Muscle layer of colon (tissue), 2 donors: ENCODE measurements around the gene POTEB.
"Not testable (repeated sequence)": the region's sequence is repeated elsewhere in the genome, so short reads cannot be mapped to it uniquely, and the experiment has no call there.

ENCODE experiments used
- H3K27ac ChIP-seq: one replicate; pipeline ENCODE4 v1.7.0; 2013; ENCODE audit warnings: low read depth, mild to moderate bottlenecking, low read length, moderate library complexity
- H3K27me3 ChIP-seq, 2 donors: one replicate each; pipeline ENCODE4 v1.7.0; 2013; ENCODE audit warnings: low read length in 2 of 2, mild to moderate bottlenecking in 2 of 2; ENCODE audit not compliant: insufficient read depth in 2 of 2, control insufficient read depth in 1 of 2
- H3K36me3 ChIP-seq: one replicate; pipeline ENCODE4 v1.7.0; 2013; ENCODE audit warnings: mild to moderate bottlenecking, low read length; ENCODE audit not compliant: insufficient read depth
- H3K4me1 ChIP-seq: one replicate; pipeline ENCODE4 v1.7.0; 2013; ENCODE audit warnings: mild to moderate bottlenecking, low read length; ENCODE audit not compliant: insufficient read depth
- H3K4me3 ChIP-seq, 2 donors: one replicate each; pipeline ENCODE4 v1.7.0; 2013; ENCODE audit warnings: low read length in 2 of 2, low read depth in 1 of 2, mild to moderate bottlenecking in 1 of 2, moderate library complexity in 1 of 2
- H3K9ac ChIP-seq: one replicate; pipeline ENCODE4 v1.7.0; 2013; ENCODE audit warnings: low read length
- H3K9me3 ChIP-seq: one replicate; pipeline ENCODE4 v1.7.0; 2013; ENCODE audit warnings: mild to moderate bottlenecking, low read length
- donor health status: abdominal sarcoma.
- donor health status: Adenocarcinoma of cecum.

The POTEB gene

DNA sequence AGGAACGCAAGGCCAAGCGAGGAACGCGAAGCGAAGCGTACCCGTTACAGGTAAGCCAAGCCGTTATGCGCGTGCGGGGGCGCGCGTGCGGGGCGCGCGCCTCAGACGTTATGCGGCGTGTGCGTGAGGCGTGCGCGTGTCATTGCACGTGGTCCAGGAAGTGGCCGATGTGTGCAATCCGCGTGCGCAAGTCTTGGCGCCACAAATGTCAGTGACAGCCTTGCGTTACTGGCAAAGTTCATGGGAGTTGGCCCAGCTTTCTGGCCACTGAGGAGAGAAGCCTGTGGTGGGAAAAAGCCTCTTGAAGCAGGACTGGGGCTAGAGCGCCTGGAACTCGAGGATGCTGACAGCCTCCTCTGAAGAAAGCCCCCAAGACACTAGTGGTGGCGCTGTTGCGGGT is at the start of gene POTEB:
Gene POTEB (minus strand): TSS at position 101 of the 400 bp plus-strand sequence. CDS start 489 bp downstream, outside the sequence.
- not testable (repeated sequence) for H3K27me3 ChIP-seq

DNA sequence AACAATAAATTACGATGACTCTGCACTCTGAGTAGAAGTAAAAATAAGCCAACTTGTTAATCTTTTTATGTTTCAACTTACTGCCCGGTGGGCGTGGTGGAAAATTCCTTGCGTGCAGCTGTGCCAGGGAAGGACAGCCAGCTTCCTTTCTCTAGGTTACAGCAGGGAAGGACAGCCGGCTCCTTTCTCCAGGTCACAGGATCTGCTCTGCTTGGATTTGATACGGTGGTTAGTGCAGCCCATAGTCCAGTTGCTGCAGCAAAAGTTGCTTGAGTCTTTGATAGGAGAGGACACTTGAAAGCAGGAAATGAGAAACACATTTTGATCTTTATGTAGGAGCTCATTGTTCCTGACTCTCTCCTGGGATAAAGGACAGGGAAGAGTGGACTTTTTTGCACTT is 13.4 kb upstream of the POTEB start:
- not testable (repeated sequence) for H3K27me3 ChIP-seq, H3K9me3 ChIP-seq, H3K9ac ChIP-seq, H3K27ac ChIP-seq, H3K4me1 ChIP-seq, H3K36me3 ChIP-seq, H3K4me3 ChIP-seq

More for the DNA sequence above, at the start of gene POTEB:
- H3K4me1 ChIP-seq, H3K9ac ChIP-seq, H3K36me3 ChIP-seq, H3K9me3 ChIP-seq, H3K27ac ChIP-seq, H3K4me3 ChIP-seq: not testable (repeated sequence)

DNA sequence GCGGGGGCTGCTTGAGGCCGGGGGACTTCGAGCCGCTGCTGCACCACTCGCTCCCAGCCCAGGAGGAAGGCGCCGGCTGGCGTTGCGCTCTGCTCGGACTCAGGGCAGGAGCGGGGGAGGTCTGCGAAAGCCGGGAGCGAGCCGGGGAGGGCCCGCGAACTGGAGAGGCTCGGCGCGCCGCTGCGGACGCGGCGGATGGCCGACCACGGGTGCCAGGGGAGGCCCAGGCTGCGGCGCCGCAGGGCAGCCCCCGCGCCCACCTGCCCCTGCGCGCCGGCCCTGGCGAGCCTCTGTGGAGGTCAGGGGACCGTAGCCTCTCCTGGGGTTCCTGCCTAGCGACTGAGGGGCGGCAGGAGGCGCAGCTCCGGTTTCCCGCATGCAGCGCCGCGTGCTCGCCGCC is 12.0 kb upstream of the POTEB start:
- not testable (repeated sequence) for H3K27me3 ChIP-seq, H3K36me3 ChIP-seq, H3K9me3 ChIP-seq, H3K27ac ChIP-seq, H3K4me3 ChIP-seq, H3K4me1 ChIP-seq, H3K9ac ChIP-seq

DNA sequence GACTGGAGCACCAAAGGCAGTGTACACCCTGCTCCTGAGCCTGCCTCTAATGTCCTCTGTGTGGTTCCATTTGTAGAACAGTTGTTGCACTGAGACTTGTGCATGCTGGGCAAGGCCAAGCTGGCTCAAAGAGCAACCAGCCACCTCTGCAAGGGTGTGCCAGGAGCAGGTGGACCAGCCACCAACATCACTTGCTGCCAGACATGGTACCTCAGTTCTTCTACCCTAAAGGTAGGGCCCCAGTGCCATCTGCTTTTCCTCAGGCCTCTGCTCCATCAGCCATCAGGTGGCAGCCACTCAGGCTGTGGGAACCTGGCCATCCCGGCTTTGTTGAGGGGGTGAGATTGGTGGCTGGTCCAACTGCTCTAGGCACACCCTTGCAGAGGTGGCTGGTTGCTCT is 38.7 kb downstream of the POTEB start:
- H3K4me1 ChIP-seq, H3K27me3 ChIP-seq, H3K9me3 ChIP-seq, H3K9ac ChIP-seq, H3K4me3 ChIP-seq, H3K27ac ChIP-seq, H3K36me3 ChIP-seq: not testable (repeated sequence)
